ENCODE data around the gene ADAM8. TPM values are rescaled to one million over a fixed set of nuclear protein-coding genes. Genes with fewer than 3 reads are reported as not detected.

Gene ADAM8
- total RNA-seq, 4 donors from 2014 or later: 5.4 to 12.4 (median 6.4) TPM

GRCh38 chr10:133298466-133298865 is 21.8 kb upstream of the ADAM8 start:
- no peaks in the 10 kb centered on the region for H3K9me3 ChIP-seq
- H3K27ac ChIP-seq: no peak overlapping the region
- H3K27me3 ChIP-seq: no peaks in the 10 kb centered on the region
- peaks cover 0 to 90% (median 0%) of the 10 kb centered on the region in 3 donors for H3K36me3 ChIP-seq
- no peak for TF ChIP-seq CTCF (IDR thresholded peaks at IDR 0.05)
- DNase-seq: no peak
- no peaks in the 10 kb centered on the region for H3K4me1 ChIP-seq
- H3K4me3 ChIP-seq: no peak overlapping the region

DNA sequence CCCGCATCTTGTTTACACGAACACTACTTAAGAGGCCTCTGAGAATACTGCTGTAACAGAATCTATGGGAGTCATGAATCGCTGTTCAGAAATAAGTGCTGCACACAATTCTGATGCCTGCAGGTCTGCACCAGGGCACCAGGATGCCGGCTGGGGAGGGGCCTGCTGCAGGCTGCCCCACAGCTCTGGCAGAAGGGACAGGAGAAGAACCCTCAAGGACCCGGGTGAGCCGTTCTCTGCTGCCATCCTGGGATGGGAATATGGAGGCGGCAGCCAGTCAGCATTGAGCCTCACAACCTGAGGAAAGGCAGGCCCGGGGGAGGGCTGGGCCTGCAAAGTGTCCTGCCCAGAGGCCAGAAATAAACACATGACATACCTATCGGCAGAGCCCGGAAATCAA is 20.8 kb upstream of the ADAM8 start:
- Histone ChIP-seq H3K4me3 (no peak overlapping the region), H3K4me1 (no peaks in the 10 kb centered on the region), H3K27ac (no peak overlapping the region), H3K36me3 (peaks cover 0 to 97% (median 0%) of the 10 kb centered on the region in 3 donors), H3K27me3 (no peaks in the 10 kb centered on the region), H3K9me3 (no peaks in the 10 kb centered on the region)
- TF ChIP-seq CTCF (IDR thresholded peaks at IDR 0.05): no peak
- TF ChIP-seq POLR2A (IDR thresholded peaks at IDR 0.05): no peak
- DNase-seq: no peak

GRCh38 chr10:133295426-133296320 is 19.0 kb upstream of the ADAM8 start:
- no peaks in the 10 kb centered on the region for H3K9me3 ChIP-seq
- no peak overlapping the region for H3K27ac ChIP-seq
- peaks cover 0 to 89% (median 0%) of the 10 kb centered on the region in 3 donors for H3K36me3 ChIP-seq
- H3K27me3 ChIP-seq: no peaks in the 10 kb centered on the region
- H3K4me3 ChIP-seq: no peak overlapping the region
- H3K4me1 ChIP-seq: no peaks in the 10 kb centered on the region
- no peak for TF ChIP-seq POLR2A (IDR thresholded peaks at IDR 0.05)
- TF ChIP-seq CTCF (IDR thresholded peaks at IDR 0.05): no peak
- DNase-seq: no peak

- Histone ChIP-seq H3K27me3 (no peaks in the 10 kb centered on the region), H3K4me1 (no peaks in the 10 kb centered on the region), H3K9me3 (no peaks in the 10 kb centered on the region), H3K36me3 (peaks cover 0 to 89% (median 0%) of the 10 kb centered on the region in 3 donors), H3K4me3 (no peak overlapping the region), H3K27ac (no peak overlapping the region)
- DNase-seq: no peak
- no peak for TF ChIP-seq CTCF (IDR thresholded peaks at IDR 0.05)
- TF ChIP-seq POLR2A (IDR thresholded peaks at IDR 0.05): no peak
Measured at GRCh38 chr10:133294189-133294588, 17.5 kb upstream of the ADAM8 start.

- H3K4me1 ChIP-seq: no peaks in the 10 kb centered on the region
- H3K27ac ChIP-seq: no peak overlapping the region
- no peaks in the 10 kb centered on the region for H3K27me3 ChIP-seq
- no peak for TF ChIP-seq CTCF (IDR thresholded peaks at IDR 0.05)
- no peak for TF ChIP-seq POLR2A (IDR thresholded peaks at IDR 0.05)
- H3K9me3 ChIP-seq: no peaks in the 10 kb centered on the region
- H3K36me3 ChIP-seq: peaks cover 0 to 89% (median 0%) of the 10 kb centered on the region in 3 donors
- DNase-seq: no peak
- H3K4me3 ChIP-seq: no peak overlapping the region
Measured at GRCh38 chr10:133293810-133294119, 17.1 kb upstream of the ADAM8 start.
